ENCODE data around the gene TRIM42. TPM values are rescaled to one million over a fixed set of nuclear protein-coding genes. Genes with fewer than 3 reads are reported as not detected.

Gene TRIM42
- total RNA-seq, 1 experiment from 2014 or later, result not detected

DNA sequence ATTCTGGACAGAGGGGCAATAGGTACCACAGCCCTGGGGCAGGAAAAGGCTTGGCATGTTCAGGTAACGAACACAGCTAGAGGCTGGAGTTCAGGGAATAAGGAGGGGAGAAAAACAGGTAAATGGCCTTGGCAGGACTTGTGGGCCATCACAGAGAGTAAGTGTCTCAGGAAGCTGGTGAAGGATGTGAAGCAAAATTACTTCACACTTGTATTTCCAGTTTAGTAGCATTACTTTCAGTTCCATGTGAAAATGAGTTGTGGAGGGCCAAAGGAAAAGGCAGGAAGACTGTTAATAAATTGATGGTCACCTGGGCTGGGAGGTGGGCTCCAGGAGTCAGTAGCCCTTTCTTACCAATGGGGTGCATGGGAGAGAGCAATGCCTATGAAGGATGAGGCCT, 25.6 kb downstream of the TRIM42 start:
- Histone ChIP-seq H3K4me2 (ENCODE audit: low read depth, low read length, poor library complexity, severe bottlenecking) (no peak overlapping the region), H3K79me2 (ENCODE audit: low read length) (no peaks in the 10 kb centered on the region), H2AFZ (ENCODE audit: low read length) (no peak overlapping the region), H3K4me3 (ENCODE audit: low read length) (no peak overlapping the region), H3K36me3 (ENCODE audit: insufficient read depth, low read length) (no peaks in the 10 kb centered on the region), H3K9me3 (ENCODE audit: low read length) (no peaks in the 10 kb centered on the region), H4K20me1 (ENCODE audit: insufficient read depth, low read depth, low read length) (no peaks in the 10 kb centered on the region), H3K4me1 (ENCODE audit: low read length) (no peaks in the 10 kb centered on the region), H3K9ac (ENCODE audit: low read length) (no peak overlapping the region), H3K27ac (ENCODE audit: low read length) (no peak overlapping the region), H3K27me3 (ENCODE audit: low read length) (no peaks in the 10 kb centered on the region), H3K9me2 (replicated peaks; ENCODE audit: insufficient read depth, low read length) (no peaks in the 10 kb centered on the region)
- DNase-seq, result no peak

DNA sequence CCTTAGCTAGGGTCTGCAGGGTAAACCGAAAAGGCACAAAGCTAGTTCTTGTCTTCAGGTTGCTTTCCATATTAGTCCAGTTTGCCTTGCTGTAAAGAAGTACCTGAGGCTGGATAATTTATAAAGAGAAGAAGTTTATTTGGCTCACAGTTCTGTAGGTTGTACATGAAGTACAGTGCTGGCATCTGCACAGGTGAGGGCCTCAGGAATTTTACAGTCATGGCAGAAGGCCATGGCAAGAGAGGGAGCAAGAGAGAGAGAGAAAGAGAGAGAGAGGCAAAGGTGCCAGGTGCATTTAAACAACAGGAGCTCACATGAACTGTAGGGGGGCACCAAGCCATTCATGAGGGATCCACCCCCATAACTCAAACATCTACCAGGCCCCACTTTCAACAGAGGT, 26.9 kb downstream of the TRIM42 start:
- Histone ChIP-seq H3K4me1 (ENCODE audit: low read length) (no peaks in the 10 kb centered on the region), H3K27me3 (ENCODE audit: low read length) (no peaks in the 10 kb centered on the region)

DNA sequence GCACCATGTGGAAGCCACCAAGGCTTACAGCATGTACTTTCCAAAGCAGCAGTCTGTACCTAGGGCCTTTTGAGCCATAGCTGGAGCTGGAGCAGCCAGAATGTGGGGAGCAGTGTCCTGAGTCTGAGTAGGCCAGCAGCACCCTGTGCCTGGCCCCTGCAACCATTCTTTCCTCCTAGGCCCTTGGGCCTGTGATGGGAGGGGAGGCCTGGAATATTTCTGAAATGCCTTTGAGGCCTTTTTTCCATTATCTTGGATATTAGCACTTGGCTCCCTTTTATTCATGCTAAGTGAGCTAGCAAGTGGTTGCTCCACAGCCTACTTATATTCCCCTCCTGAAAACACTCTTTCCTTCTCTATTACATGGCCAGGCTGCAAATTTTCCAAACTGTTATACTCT, 28.1 kb downstream of the TRIM42 start:
- H3K27me3 ChIP-seq (ENCODE audit: low read length), result no peaks in the 10 kb centered on the region
- no peaks in the 10 kb centered on the region for H3K36me3 ChIP-seq (ENCODE audit: insufficient read depth, low read length)
- H3K4me3 ChIP-seq (ENCODE audit: low read length), result no peak overlapping the region
- no peaks in the 10 kb centered on the region for H3K9me3 ChIP-seq (ENCODE audit: low read length)
- H3K27ac ChIP-seq (ENCODE audit: low read length), result no peak overlapping the region
- no peak overlapping the region for H3K9ac ChIP-seq (ENCODE audit: low read length)
- H3K4me2 ChIP-seq (ENCODE audit: low read depth, low read length, poor library complexity, severe bottlenecking), result no peak overlapping the region
- DNase-seq, result no peak
- no peak overlapping the region for H2AFZ ChIP-seq (ENCODE audit: low read length)
- no peaks in the 10 kb centered on the region for H3K9me2 ChIP-seq (replicated peaks; ENCODE audit: insufficient read depth, low read length)
- H3K79me2 ChIP-seq (ENCODE audit: low read length), result no peaks in the 10 kb centered on the region
- no peaks in the 10 kb centered on the region for H4K20me1 ChIP-seq (ENCODE audit: insufficient read depth, low read depth, low read length)
- H3K4me1 ChIP-seq (ENCODE audit: low read length), result no peaks in the 10 kb centered on the region

More for the DNA sequence above, 26.9 kb downstream of the TRIM42 start:
- no peak overlapping the region for H3K4me3 ChIP-seq (ENCODE audit: low read length)
- H2AFZ ChIP-seq (ENCODE audit: low read length), result no peak overlapping the region
- no peak overlapping the region for H3K4me2 ChIP-seq (ENCODE audit: low read depth, low read length, poor library complexity, severe bottlenecking)
- H3K79me2 ChIP-seq (ENCODE audit: low read length), result no peaks in the 10 kb centered on the region
- no peaks in the 10 kb centered on the region for H3K9me3 ChIP-seq (ENCODE audit: low read length)
- no peaks in the 10 kb centered on the region for H4K20me1 ChIP-seq (ENCODE audit: insufficient read depth, low read depth, low read length)
- H3K27ac ChIP-seq (ENCODE audit: low read length), result no peak overlapping the region
- H3K9me2 ChIP-seq (replicated peaks; ENCODE audit: insufficient read depth, low read length), result no peaks in the 10 kb centered on the region
- no peak overlapping the region for H3K9ac ChIP-seq (ENCODE audit: low read length)
- no peak for DNase-seq
- no peaks in the 10 kb centered on the region for H3K36me3 ChIP-seq (ENCODE audit: insufficient read depth, low read length)

DNA sequence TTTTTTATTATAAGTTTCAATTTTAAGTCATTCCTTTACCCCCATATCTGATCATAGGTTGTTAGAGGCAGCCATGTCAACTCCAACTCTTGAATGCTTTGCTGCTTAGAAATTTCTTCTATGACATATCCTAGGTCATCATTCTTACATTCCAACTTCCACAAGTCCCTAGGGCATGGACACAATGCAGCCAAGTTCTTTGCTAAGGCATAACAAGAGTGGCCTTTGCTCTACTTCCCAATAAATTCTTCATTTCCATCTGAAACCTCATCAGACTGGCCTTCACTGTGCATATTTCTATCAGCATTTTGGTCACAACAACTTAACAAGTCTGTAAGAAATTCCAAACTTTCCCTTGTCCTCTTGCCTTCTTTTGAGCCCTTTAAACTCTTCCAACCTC, 28.5 kb downstream of the TRIM42 start:
- Histone ChIP-seq H3K4me2 (ENCODE audit: low read depth, low read length, poor library complexity, severe bottlenecking) (no peak overlapping the region), H3K27me3 (ENCODE audit: low read length) (no peaks in the 10 kb centered on the region), H3K4me3 (ENCODE audit: low read length) (no peak overlapping the region), H3K27ac (ENCODE audit: low read length) (no peak overlapping the region), H2AFZ (ENCODE audit: low read length) (no peak overlapping the region), H3K9me2 (replicated peaks; ENCODE audit: insufficient read depth, low read length) (no peaks in the 10 kb centered on the region), H3K9ac (ENCODE audit: low read length) (no peak overlapping the region), H3K9me3 (ENCODE audit: low read length) (no peaks in the 10 kb centered on the region), H3K4me1 (ENCODE audit: low read length) (no peaks in the 10 kb centered on the region), H3K79me2 (ENCODE audit: low read length) (no peaks in the 10 kb centered on the region), H3K36me3 (ENCODE audit: insufficient read depth, low read length) (no peaks in the 10 kb centered on the region), H4K20me1 (ENCODE audit: insufficient read depth, low read depth, low read length) (no peaks in the 10 kb centered on the region)
- DNase-seq, result no peak

DNA sequence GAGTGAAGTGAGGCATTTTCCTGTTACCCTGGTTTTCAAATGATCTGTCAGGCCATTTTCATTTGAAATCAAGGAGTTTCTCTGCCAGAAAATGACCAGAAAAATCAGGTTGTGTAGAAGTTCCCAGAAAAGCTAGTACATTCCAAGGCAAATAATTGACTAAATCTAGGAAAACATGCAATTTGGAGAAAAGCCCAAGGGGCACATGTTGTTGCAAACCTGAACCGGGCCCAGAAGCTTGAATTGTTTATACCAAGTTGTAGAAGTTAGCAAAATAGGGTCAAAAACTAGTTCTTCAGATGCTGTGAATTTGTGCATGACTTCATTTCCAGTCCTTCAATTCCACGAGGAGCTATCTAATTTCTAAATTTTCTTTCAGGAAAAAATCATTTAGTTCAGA, 31.0 kb downstream of the TRIM42 start:
- Histone ChIP-seq H2AFZ (ENCODE audit: low read length) (no peak overlapping the region), H3K9me3 (ENCODE audit: low read length) (no peaks in the 10 kb centered on the region), H3K4me3 (ENCODE audit: low read length) (no peak overlapping the region), H3K27ac (ENCODE audit: low read length) (no peak overlapping the region), H3K36me3 (ENCODE audit: insufficient read depth, low read length) (no peaks in the 10 kb centered on the region), H3K4me1 (ENCODE audit: low read length) (no peaks in the 10 kb centered on the region), H3K9ac (ENCODE audit: low read length) (no peak overlapping the region), H3K9me2 (replicated peaks; ENCODE audit: insufficient read depth, low read length) (no peaks in the 10 kb centered on the region), H3K27me3 (ENCODE audit: low read length) (no peaks in the 10 kb centered on the region), H4K20me1 (ENCODE audit: insufficient read depth, low read depth, low read length) (no peaks in the 10 kb centered on the region), H3K4me2 (ENCODE audit: low read depth, low read length, poor library complexity, severe bottlenecking) (no peak overlapping the region), H3K79me2 (ENCODE audit: low read length) (no peaks in the 10 kb centered on the region)
- DNase-seq, result no peak

DNA sequence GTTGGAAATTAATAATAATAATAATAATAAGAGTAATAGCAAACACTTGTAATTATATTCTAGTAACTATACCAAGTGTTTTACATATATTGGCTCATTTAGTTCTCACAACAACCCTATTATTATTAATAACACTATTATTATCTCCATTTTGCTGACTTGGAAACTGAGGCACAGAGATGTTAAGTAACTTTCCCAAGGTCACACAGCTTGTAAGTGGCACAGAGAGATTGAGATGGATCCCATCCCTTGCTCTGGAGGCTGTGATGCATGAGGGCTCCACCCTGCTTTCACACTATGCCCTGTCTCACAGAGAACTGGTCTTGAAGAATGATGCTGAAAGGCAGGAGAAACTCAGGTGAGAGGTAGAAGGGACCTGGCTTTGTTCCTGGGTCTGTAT, 31.9 kb downstream of the TRIM42 start:
- Histone ChIP-seq H3K79me2 (ENCODE audit: low read length) (no peaks in the 10 kb centered on the region), H2AFZ (ENCODE audit: low read length) (no peak overlapping the region), H3K4me2 (ENCODE audit: low read depth, low read length, poor library complexity, severe bottlenecking) (no peak overlapping the region), H3K9me2 (replicated peaks; ENCODE audit: insufficient read depth, low read length) (no peaks in the 10 kb centered on the region), H4K20me1 (ENCODE audit: insufficient read depth, low read depth, low read length) (no peaks in the 10 kb centered on the region), H3K4me1 (ENCODE audit: low read length) (no peaks in the 10 kb centered on the region), H3K27ac (ENCODE audit: low read length) (no peak overlapping the region), H3K4me3 (ENCODE audit: low read length) (no peak overlapping the region), H3K9me3 (ENCODE audit: low read length) (no peaks in the 10 kb centered on the region), H3K27me3 (ENCODE audit: low read length) (no peaks in the 10 kb centered on the region), H3K9ac (ENCODE audit: low read length) (no peak overlapping the region), H3K36me3 (ENCODE audit: insufficient read depth, low read length) (no peaks in the 10 kb centered on the region)
- DNase-seq, result no peak

DNA sequence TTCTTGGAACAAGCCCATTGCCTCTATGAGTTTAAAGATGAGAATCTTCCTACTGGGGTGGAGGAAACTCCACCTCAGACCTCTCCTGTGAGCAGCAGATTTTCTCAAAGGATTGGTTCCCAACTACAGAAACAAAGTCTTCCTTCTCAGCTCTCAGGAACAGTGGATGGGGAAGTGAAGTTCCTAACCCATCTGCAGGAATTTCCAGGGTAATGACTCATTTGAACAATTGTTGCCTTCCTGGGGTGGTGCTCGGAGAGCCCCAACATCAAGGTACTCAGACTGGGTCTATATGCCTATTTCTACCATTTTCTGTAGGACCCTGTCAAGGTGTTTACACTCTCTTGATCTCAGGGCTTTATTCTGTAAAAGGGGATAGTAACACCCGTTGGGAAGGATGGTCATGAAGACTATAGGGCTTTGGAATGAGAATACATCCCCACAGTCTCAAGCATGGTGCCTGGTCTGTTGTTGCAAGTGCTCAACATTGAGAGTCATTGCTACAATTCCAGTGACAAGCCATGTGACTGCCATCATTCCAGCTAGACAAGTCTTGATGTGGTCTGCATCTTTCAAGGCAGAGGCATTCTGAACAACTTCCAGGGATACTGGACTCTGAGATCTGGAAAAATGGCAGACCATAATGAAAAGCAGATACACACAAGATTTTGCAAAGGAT, 33.0 kb downstream of the TRIM42 start:
- no peaks in the 10 kb centered on the region for H3K9me2 ChIP-seq (replicated peaks; ENCODE audit: insufficient read depth, low read length)
- H3K9ac ChIP-seq (ENCODE audit: low read length), result no peak overlapping the region
- no peaks in the 10 kb centered on the region for H3K27me3 ChIP-seq (ENCODE audit: low read length)
- H3K27ac ChIP-seq (ENCODE audit: low read length), result no peak overlapping the region
- no peaks in the 10 kb centered on the region for H3K9me3 ChIP-seq (ENCODE audit: low read length)
- H3K36me3 ChIP-seq (ENCODE audit: insufficient read depth, low read length), result no peaks in the 10 kb centered on the region
- H2AFZ ChIP-seq (ENCODE audit: low read length), result no peak overlapping the region
- no peak overlapping the region for H3K4me3 ChIP-seq (ENCODE audit: low read length)
- no peaks in the 10 kb centered on the region for H3K4me1 ChIP-seq (ENCODE audit: low read length)
- no peaks in the 10 kb centered on the region for H4K20me1 ChIP-seq (ENCODE audit: insufficient read depth, low read depth, low read length)
- no peak for DNase-seq
- H3K79me2 ChIP-seq (ENCODE audit: low read length), result no peaks in the 10 kb centered on the region
- H3K4me2 ChIP-seq (ENCODE audit: low read depth, low read length, poor library complexity, severe bottlenecking), result no peak overlapping the region

DNA sequence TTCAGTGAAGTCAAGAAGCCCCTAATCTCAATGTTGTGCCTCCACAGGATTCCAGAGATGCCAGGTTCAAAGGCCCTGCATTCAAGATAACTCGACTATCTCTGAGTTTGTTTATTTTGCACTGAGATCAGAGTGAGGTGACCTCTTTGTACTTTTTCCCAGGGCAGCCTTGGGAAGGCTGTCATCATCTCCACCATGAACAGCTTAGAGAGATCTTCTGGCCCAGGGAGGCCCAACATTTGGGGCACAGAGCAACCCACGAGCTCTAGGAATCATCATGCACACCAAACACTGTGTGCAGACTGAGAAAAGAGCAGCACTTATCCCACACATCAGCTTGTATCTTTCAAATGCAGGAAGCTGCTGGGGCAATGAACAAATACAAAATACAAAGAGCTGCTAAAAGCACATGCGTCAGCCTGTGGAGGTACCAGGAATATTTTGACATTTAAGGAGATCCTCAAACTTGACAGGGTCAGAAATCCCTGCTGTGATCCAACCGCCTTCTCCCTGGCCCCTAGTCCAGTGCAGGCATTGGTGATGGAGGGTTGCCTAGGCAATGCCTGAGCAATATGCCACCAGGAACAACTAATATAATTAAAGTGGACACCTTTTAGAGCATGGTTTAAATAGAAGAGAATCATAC, 33.6 kb downstream of the TRIM42 start:
- no peak overlapping the region for H2AFZ ChIP-seq (ENCODE audit: low read length)
- no peak overlapping the region for H3K4me3 ChIP-seq (ENCODE audit: low read length)
- no peak overlapping the region for H3K4me2 ChIP-seq (ENCODE audit: low read depth, low read length, poor library complexity, severe bottlenecking)
- H3K4me1 ChIP-seq (ENCODE audit: low read length), result no peaks in the 10 kb centered on the region
- no peak for DNase-seq
- no peaks in the 10 kb centered on the region for H3K9me2 ChIP-seq (replicated peaks; ENCODE audit: insufficient read depth, low read length)
- H3K9ac ChIP-seq (ENCODE audit: low read length), result no peak overlapping the region
- no peaks in the 10 kb centered on the region for H3K27me3 ChIP-seq (ENCODE audit: low read length)
- H3K9me3 ChIP-seq (ENCODE audit: low read length), result no peaks in the 10 kb centered on the region
- H3K79me2 ChIP-seq (ENCODE audit: low read length), result no peaks in the 10 kb centered on the region
- H4K20me1 ChIP-seq (ENCODE audit: insufficient read depth, low read depth, low read length), result no peaks in the 10 kb centered on the region
- no peaks in the 10 kb centered on the region for H3K36me3 ChIP-seq (ENCODE audit: insufficient read depth, low read length)
- no peak overlapping the region for H3K27ac ChIP-seq (ENCODE audit: low read length)

Measured in Karpas-422 (cell line).